ENCODE data around the gene COL23A1.

- TF ChIP-seq, protein P1, sequence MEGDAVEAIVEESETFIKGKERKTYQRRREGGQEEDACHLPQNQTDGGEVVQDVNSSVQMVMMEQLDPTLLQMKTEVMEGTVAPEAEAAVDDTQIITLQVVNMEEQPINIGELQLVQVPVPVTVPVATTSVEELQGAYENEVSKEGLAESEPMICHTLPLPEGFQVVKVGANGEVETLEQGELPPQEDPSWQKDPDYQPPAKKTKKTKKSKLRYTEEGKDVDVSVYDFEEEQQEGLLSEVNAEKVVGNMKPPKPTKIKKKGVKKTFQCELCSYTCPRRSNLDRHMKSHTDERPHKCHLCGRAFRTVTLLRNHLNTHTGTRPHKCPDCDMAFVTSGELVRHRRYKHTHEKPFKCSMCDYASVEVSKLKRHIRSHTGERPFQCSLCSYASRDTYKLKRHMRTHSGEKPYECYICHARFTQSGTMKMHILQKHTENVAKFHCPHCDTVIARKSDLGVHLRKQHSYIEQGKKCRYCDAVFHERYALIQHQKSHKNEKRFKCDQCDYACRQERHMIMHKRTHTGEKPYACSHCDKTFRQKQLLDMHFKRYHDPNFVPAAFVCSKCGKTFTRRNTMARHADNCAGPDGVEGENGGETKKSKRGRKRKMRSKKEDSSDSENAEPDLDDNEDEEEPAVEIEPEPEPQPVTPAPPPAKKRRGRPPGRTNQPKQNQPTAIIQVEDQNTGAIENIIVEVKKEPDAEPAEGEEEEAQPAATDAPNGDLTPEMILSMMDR (IDR thresholded peaks at IDR 0.05) = no peak
- TF ChIP-seq ZNF532 (CRISPR knock-in tag; IDR thresholded peaks at IDR 0.05; ENCODE audit: borderline replicate concordance) (no peak), GRHL2 (CRISPR knock-in tag; IDR thresholded peaks at IDR 0.05; ENCODE audit: insufficient replicate concordance, severe bottlenecking) (no peak)
These were observed 326.1 kb downstream of the COL23A1 start for GRCh38 chr5:178264044-178264443.
